Measurements from ENCODE around the gene SNX15.
"Not testable (repeated sequence)": the region's sequence is repeated elsewhere in the genome, so short reads cannot be mapped to it uniquely, and the experiment has no call there.

Gene SNX15

GRCh38 chr11:65027213-65028067 is at the start of gene SNX15:
SNX15 (plus strand) TSS chr11:65027439; CDS start chr11:65027538, 99 bp downstream.
- peak; percentile 85 for DNase-seq (ENCODE audit: low read depth)

GRCh38 chr11:64983339-64983738 is 43.9 kb upstream of the SNX15 start:
- not testable (repeated sequence) for DNase-seq (ENCODE audit: low read depth)

- no peak for DNase-seq (ENCODE audit: low read depth)
Observed at GRCh38 chr11:64987998-64988854, 39.0 kb upstream of the SNX15 start.

- DNase-seq (ENCODE audit: low read depth) = no peak
Observed at GRCh38 chr11:64989416-64989815, 37.8 kb upstream of the SNX15 start.

GRCh38 chr11:64990222-64990923 is 36.9 kb upstream of the SNX15 start:
- DNase-seq (ENCODE audit: low read depth) = no peak

- no peak for DNase-seq (ENCODE audit: low read depth)
Observed at GRCh38 chr11:64994318-64994717, 32.9 kb upstream of the SNX15 start.

- no peak for DNase-seq (ENCODE audit: low read depth)
Observed at GRCh38 chr11:64996327-64996709, 30.9 kb upstream of the SNX15 start.

GRCh38 chr11:64996710-64997380 is 30.4 kb upstream of the SNX15 start, which contains the start of gene BATF2:
BATF2 (minus strand) TSS chr11:64996971; CDS start chr11:64996914, 57 bp downstream.
- DNase-seq (ENCODE audit: low read depth) = no peak

- DNase-seq (ENCODE audit: low read depth) = no peak
Observed at GRCh38 chr11:64998141-64998540, 29.1 kb upstream of the SNX15 start.

- DNase-seq (ENCODE audit: low read depth) = no peak
Observed at GRCh38 chr11:64998690-64999431, 28.4 kb upstream of the SNX15 start.

GRCh38 chr11:64999478-64999877 is 27.8 kb upstream of the SNX15 start:
- DNase-seq (ENCODE audit: low read depth) = no peak

GRCh38 chr11:65002706-65003105 is 24.5 kb upstream of the SNX15 start:
- DNase-seq (ENCODE audit: low read depth) = no peak

- DNase-seq (ENCODE audit: low read depth) = no peak
Observed at GRCh38 chr11:65003282-65003681, 24.0 kb upstream of the SNX15 start.

- DNase-seq (ENCODE audit: low read depth) = not testable (repeated sequence)
Observed at GRCh38 chr11:65003968-65004367, 23.3 kb upstream of the SNX15 start.

- DNase-seq (ENCODE audit: low read depth) = no peak
Observed at GRCh38 chr11:65008016-65008415, 19.2 kb upstream of the SNX15 start.

- no peak for DNase-seq (ENCODE audit: low read depth)
Observed at GRCh38 chr11:65008873-65009272, 18.4 kb upstream of the SNX15 start.

GRCh38 chr11:65013130-65013887 is 13.9 kb upstream of the SNX15 start:
- peak; percentile 88 for DNase-seq (ENCODE audit: low read depth)

GRCh38 chr11:65013888-65014725 is 13.1 kb upstream of the SNX15 start, which contains the start of gene ARL2:
ARL2 (plus strand) TSS chr11:65014160; CDS start chr11:65014208, 48 bp downstream.
- DNase-seq (ENCODE audit: low read depth) = peak; percentile 84

- DNase-seq (ENCODE audit: low read depth) = no peak
Observed at GRCh38 chr11:65014726-65015227, 12.5 kb upstream of the SNX15 start.
